Measurements from ENCODE around the gene KCNK6.
A peak's percentile ranks its signal among the peaks of the same experiment; 100 is the strongest.
"Not testable (repeated sequence)": the region's sequence is repeated elsewhere in the genome, so short reads cannot be mapped to it uniquely, and the experiment has no call there.

The KCNK6 gene

GRCh38 chr19:38324431-38324830 lies 4.8 kb downstream of the KCNK6 start:
- no peak for DNase-seq

- DNase-seq, result no peak
Observed at GRCh38 chr19:38326591-38326990, 6.9 kb downstream of the KCNK6 start.

- DNase-seq, result no peak
Observed at GRCh38 chr19:38329651-38330050, 10.0 kb downstream of the KCNK6 start.

GRCh38 chr19:38331728-38332127 lies 12.1 kb downstream of the KCNK6 start:
- DNase-seq, result no peak

- DNase-seq, result no peak
Observed at GRCh38 chr19:38333245-38333644, 13.6 kb downstream of the KCNK6 start.

- peak; percentile 93 for DNase-seq
Observed at GRCh38 chr19:38335949-38336637, 16.4 kb downstream of the KCNK6 start.

- peak; percentile 90 for DNase-seq
Observed at GRCh38 chr19:38336638-38337359, 17.2 kb downstream of the KCNK6 start.

GRCh38 chr19:38337360-38337653 lies 17.7 kb downstream of the KCNK6 start:
- no peak for DNase-seq

- DNase-seq, result not testable (repeated sequence)
Observed at GRCh38 chr19:38339011-38339410, 19.4 kb downstream of the KCNK6 start.

- DNase-seq, result no peak
Observed at GRCh38 chr19:38340927-38341326, 21.3 kb downstream of the KCNK6 start.

- DNase-seq, result no peak
Observed at GRCh38 chr19:38346837-38347236, 27.2 kb downstream of the KCNK6 start.

GRCh38 chr19:38350883-38351282 lies 31.2 kb downstream of the KCNK6 start:
- no peak for DNase-seq

- DNase-seq, result no peak
Observed at GRCh38 chr19:38351865-38352395, 32.3 kb downstream of the KCNK6 start.

- DNase-seq, result no peak
Observed at GRCh38 chr19:38352611-38353010, 33.0 kb downstream of the KCNK6 start.

GRCh38 chr19:38355728-38356725 lies 36.4 kb downstream of the KCNK6 start:
- no peak for DNase-seq

- DNase-seq, result no peak
Observed at GRCh38 chr19:38358071-38358470, 38.4 kb downstream of the KCNK6 start.

GRCh38 chr19:38359242-38360021 lies 39.8 kb downstream of the KCNK6 start:
- no peak for DNase-seq

- DNase-seq, result no peak
Observed at GRCh38 chr19:38360351-38360750, 40.7 kb downstream of the KCNK6 start.

GRCh38 chr19:38360839-38361631 lies 41.4 kb downstream of the KCNK6 start:
- DNase-seq, result no peak

- peak; percentile 71 for DNase-seq
Observed at GRCh38 chr19:38361633-38362075, 42.0 kb downstream of the KCNK6 start.
